ENCODE measurements around the gene NFKBIZ. TPM values are rescaled to one million over a fixed set of nuclear protein-coding genes. Genes with fewer than 3 reads are reported as not detected.

The NFKBIZ gene
- total RNA-seq, 3 donors from 2014 or later: 52.2 to 694 (median 243) TPM

DNA sequence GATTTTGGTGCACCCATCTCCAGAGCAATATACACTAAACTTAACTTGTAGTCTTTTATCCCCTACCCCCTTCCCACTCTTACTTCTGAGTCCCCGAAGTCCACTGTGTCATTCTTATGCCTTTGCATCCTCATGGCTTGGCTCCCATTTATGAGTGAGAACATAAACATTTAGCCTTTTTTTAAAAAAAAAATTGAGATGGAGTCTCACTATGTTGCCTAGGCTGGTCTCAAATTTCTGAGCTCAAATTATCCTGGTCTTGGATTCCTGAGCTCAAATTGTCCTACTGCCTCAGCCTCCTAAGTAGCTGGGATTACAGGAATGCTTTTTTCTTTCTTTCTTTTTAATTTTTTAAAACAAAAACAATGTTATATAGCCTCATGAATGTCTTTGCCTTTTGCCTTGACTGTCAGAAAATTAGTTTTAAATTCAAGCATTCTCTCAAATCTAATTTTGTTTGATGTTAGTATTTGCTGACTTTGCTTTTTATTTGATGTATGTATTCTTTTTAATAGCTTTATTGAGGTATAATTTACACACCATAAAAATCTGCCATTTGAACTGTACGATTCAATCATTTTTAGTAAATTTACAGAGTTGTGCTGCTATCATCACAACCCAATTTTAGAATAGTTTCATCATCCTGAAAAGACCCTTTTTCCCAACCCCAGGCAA, 46.9 kb downstream of the NFKBIZ start:
- no peaks in the 10 kb centered on the region for H3K36me3 ChIP-seq
- H3K27me3 ChIP-seq: no peaks in the 10 kb centered on the region
- intact Hi-C loops (cut with DNase I; ENCODE audit: low total_unique reads): no loop called here
- H3K9me3 ChIP-seq: no peaks in the 10 kb centered on the region
- no peak overlapping the region for H3K27ac ChIP-seq
- no peak for TF ChIP-seq POLR2AphosphoS5 (IDR thresholded peaks at IDR 0.05)
- TF ChIP-seq POLR2A (IDR thresholded peaks at IDR 0.05): no peak
- no peak for TF ChIP-seq CTCF (IDR thresholded peaks at IDR 0.05)
- H3K4me1 ChIP-seq: no peaks in the 10 kb centered on the region
- no peak for DNase-seq (ENCODE audit: low spot score in 2 of 2)
- no peak overlapping the region for H3K4me3 ChIP-seq

- no peaks in the 10 kb centered on the region for H3K27me3 ChIP-seq
- no peak overlapping the region for H3K27ac ChIP-seq
- H3K9me3 ChIP-seq: no peaks in the 10 kb centered on the region
- no peaks in the 10 kb centered on the region for H3K36me3 ChIP-seq
- H3K4me3 ChIP-seq: no peak overlapping the region
- no peak for DNase-seq (ENCODE audit: low spot score in 2 of 2)
- intact Hi-C loops (cut with DNase I; ENCODE audit: low total_unique reads): no loop called here
- TF ChIP-seq POLR2A (IDR thresholded peaks at IDR 0.05) (no peak), POLR2AphosphoS5 (IDR thresholded peaks at IDR 0.05) (no peak), CTCF (IDR thresholded peaks at IDR 0.05) (no peak)
- no peaks in the 10 kb centered on the region for H3K4me1 ChIP-seq
These were observed 47.7 kb downstream of the NFKBIZ start for GRCh38 chr3:101897013-101897412.

DNA sequence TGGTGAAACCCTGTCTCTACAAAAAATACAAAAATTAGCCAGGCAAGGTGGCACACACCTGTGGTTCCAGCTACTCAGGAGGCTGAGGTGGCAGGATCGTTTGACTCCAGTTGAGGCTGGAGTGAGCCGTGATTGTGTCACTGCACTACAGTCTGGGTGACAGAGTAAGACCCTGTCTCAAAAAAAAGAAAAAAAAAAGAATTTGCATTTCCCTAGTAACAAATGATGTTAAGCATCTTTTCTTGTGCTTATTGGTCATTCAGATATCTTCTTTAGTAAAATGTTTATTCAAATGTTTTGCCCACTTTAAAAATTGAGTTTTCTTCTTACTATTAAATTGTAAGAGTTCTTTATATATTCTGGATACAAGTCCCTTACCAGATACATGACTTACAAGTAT, 48.7 kb downstream of the NFKBIZ start:
- TF ChIP-seq POLR2AphosphoS5 (IDR thresholded peaks at IDR 0.05) (no peak), CTCF (IDR thresholded peaks at IDR 0.05) (no peak), POLR2A (IDR thresholded peaks at IDR 0.05) (no peak)
- Histone ChIP-seq H3K9me3 (no peaks in the 10 kb centered on the region), H3K4me1 (no peaks in the 10 kb centered on the region), H3K4me3 (no peak overlapping the region), H3K27ac (no peak overlapping the region), H3K36me3 (no peaks in the 10 kb centered on the region), H3K27me3 (no peaks in the 10 kb centered on the region)
- DNase-seq (ENCODE audit: low spot score in 2 of 2): no peak
- intact Hi-C loops (cut with DNase I; ENCODE audit: low total_unique reads): no loop called here

GRCh38 chr3:101898752-101899169, 49.4 kb downstream of the NFKBIZ start:
- no peak overlapping the region for H3K27ac ChIP-seq
- H3K4me3 ChIP-seq: no peak overlapping the region
- intact Hi-C loops (cut with DNase I; ENCODE audit: low total_unique reads): no loop called here
- no peaks in the 10 kb centered on the region for H3K27me3 ChIP-seq
- no peak for TF ChIP-seq POLR2A (IDR thresholded peaks at IDR 0.05)
- no peak for TF ChIP-seq CTCF (IDR thresholded peaks at IDR 0.05)
- TF ChIP-seq POLR2AphosphoS5 (IDR thresholded peaks at IDR 0.05): no peak
- no peaks in the 10 kb centered on the region for H3K36me3 ChIP-seq
- no peak for DNase-seq (ENCODE audit: low spot score in 2 of 2)
- no peaks in the 10 kb centered on the region for H3K4me1 ChIP-seq
- H3K9me3 ChIP-seq: no peaks in the 10 kb centered on the region

DNA sequence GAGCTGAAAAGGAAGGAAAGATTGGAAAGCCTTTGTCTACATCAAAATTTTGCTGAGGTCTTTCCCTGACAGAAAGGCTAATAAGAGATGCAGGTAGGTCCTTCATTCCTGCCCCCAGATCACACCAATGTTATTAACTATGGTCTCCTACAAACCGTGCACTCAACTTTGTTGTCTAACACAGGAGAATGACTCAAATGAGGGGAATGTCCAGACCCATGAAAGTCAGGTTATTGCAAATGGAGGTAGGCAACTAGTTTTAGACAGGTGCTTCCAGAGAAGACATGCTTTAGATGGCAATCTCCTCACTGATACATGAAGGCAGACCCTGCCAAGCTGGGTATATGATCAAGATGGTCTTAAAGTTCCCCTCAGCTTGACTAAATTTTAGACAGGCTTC, 51.0 kb downstream of the NFKBIZ start:
- no peak for DNase-seq (ENCODE audit: low spot score in 2 of 2)
- Histone ChIP-seq H3K4me3 (no peak overlapping the region), H3K9me3 (no peaks in the 10 kb centered on the region), H3K4me1 (no peaks in the 10 kb centered on the region), H3K27me3 (no peaks in the 10 kb centered on the region), H3K36me3 (no peaks in the 10 kb centered on the region), H3K27ac (no peak overlapping the region)
- intact Hi-C loops (cut with DNase I; ENCODE audit: low total_unique reads): no loop called here
- TF ChIP-seq POLR2AphosphoS5 (IDR thresholded peaks at IDR 0.05) (no peak), POLR2A (IDR thresholded peaks at IDR 0.05) (no peak), CTCF (IDR thresholded peaks at IDR 0.05) (no peak)
